Measurements from ENCODE around the gene CETP. TPM values are rescaled to one million over a fixed set of nuclear protein-coding genes. Genes with fewer than 3 reads are reported as not detected.

Gene CETP
- total RNA-seq, 4 donors from 2014 or later, result 0.55 TPM; not detected in 3

- intact Hi-C loops (cut with DNase I; ENCODE audit: low total_unique reads), result no loop called here
- WGBS, 2 donors (ENCODE audit: low coverage in 1 of 2), result 95% methylated on average over 16 of the region's 16 CpGs; no CpG with 5 or more reads in 1 of the 2 donors
- H3K9me3 ChIP-seq, result no peaks in the 10 kb centered on the region
Measured at GRCh38 chr16:57029161-57030160, 67.7 kb downstream of the CETP start.

DNA sequence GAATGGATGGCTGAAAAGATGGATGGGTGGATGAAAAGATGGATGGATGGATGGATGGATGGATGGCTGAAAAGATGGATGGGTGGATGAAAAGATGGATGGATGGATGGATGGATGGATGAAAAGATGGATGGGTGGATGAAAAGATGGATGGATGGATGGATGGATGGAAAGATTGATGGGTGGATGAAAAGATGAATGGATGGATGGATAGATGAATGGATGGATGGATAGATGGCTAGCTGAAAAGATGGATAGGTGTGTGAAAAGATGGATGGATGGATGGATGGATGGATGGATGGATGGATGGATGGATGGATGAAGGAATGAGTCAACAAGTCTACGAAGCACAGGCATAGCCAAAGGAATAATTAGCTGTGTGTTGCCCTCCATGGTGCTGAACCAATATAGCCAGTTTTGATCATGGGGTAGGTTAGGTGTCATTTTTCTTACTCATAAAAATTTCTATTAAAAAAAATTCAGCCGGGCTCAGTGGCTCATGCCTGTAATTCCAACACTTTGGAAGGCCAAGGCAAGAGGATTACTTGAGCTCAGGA, 68.7 kb downstream of the CETP start:
- no peak for TF ChIP-seq POLR2A (IDR thresholded peaks at IDR 0.05)
- TF ChIP-seq POLR2AphosphoS5 (IDR thresholded peaks at IDR 0.05), result no peak
- TF ChIP-seq EP300 (IDR thresholded peaks at IDR 0.05; ENCODE audit: low read depth), result no peak
- TF ChIP-seq, protein P1, sequence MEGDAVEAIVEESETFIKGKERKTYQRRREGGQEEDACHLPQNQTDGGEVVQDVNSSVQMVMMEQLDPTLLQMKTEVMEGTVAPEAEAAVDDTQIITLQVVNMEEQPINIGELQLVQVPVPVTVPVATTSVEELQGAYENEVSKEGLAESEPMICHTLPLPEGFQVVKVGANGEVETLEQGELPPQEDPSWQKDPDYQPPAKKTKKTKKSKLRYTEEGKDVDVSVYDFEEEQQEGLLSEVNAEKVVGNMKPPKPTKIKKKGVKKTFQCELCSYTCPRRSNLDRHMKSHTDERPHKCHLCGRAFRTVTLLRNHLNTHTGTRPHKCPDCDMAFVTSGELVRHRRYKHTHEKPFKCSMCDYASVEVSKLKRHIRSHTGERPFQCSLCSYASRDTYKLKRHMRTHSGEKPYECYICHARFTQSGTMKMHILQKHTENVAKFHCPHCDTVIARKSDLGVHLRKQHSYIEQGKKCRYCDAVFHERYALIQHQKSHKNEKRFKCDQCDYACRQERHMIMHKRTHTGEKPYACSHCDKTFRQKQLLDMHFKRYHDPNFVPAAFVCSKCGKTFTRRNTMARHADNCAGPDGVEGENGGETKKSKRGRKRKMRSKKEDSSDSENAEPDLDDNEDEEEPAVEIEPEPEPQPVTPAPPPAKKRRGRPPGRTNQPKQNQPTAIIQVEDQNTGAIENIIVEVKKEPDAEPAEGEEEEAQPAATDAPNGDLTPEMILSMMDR (IDR thresholded peaks at IDR 0.05), result no peak
- no peaks in the 10 kb centered on the region for H3K36me3 ChIP-seq
- in situ Hi-C loops (cut with MboI; ENCODE audit: low pct_ligation_motif_present in 1 of 4, low pct_unique_long_range_greater_than_20kb in 1 of 4, low sequenced_read_pairs in 3 of 4), result no loop called here
- WGBS, 2 donors (ENCODE audit: low coverage in 1 of 2), result 94 to 95% methylated on average over 2 of the region's 2 CpGs
- intact Hi-C loops (cut with DNase I; ENCODE audit: low total_unique reads), result no loop called here
- no peak for DNase-seq
- no peaks in the 10 kb centered on the region for H3K4me1 ChIP-seq
- H3K4me3 ChIP-seq, result no peak overlapping the region
- no peaks in the 10 kb centered on the region for H3K27me3 ChIP-seq
- H3K27ac ChIP-seq, result no peak overlapping the region
- H3K9me3 ChIP-seq, result no peaks in the 10 kb centered on the region

More at GRCh38 chr16:57029161-57030160, 67.7 kb downstream of the CETP start:
- H3K27me3 ChIP-seq, result no peaks in the 10 kb centered on the region
- no peak overlapping the region for H3K4me3 ChIP-seq
- no peak for DNase-seq
- in situ Hi-C loops (cut with MboI; ENCODE audit: low pct_ligation_motif_present in 1 of 4, low pct_unique_long_range_greater_than_20kb in 1 of 4, low sequenced_read_pairs in 3 of 4), result no loop called here
- TF ChIP-seq, protein P1 (IDR thresholded peaks at IDR 0.05), result no peak
- TF ChIP-seq POLR2AphosphoS5 (IDR thresholded peaks at IDR 0.05) (no peak), POLR2A (IDR thresholded peaks at IDR 0.05) (no peak), EP300 (IDR thresholded peaks at IDR 0.05; ENCODE audit: low read depth) (no peak)
- H3K4me1 ChIP-seq, result no peaks in the 10 kb centered on the region
- no peak overlapping the region for H3K27ac ChIP-seq
- H3K36me3 ChIP-seq, result no peaks in the 10 kb centered on the region

- Histone ChIP-seq H3K4me1 (no peaks in the 10 kb centered on the region), H3K27me3 (no peaks in the 10 kb centered on the region), H3K36me3 (no peaks in the 10 kb centered on the region), H3K9me3 (no peaks in the 10 kb centered on the region), H3K27ac (no peak overlapping the region), H3K4me3 (no peak overlapping the region)
- in situ Hi-C loops (cut with MboI; ENCODE audit: low pct_ligation_motif_present in 1 of 4, low pct_unique_long_range_greater_than_20kb in 1 of 4, low sequenced_read_pairs in 3 of 4), result no loop called here
- no peak for TF ChIP-seq POLR2A (IDR thresholded peaks at IDR 0.05)
- TF ChIP-seq, protein P1 (IDR thresholded peaks at IDR 0.05), result no peak
- no peak for TF ChIP-seq POLR2AphosphoS5 (IDR thresholded peaks at IDR 0.05)
- no peak for TF ChIP-seq EP300 (IDR thresholded peaks at IDR 0.05; ENCODE audit: low read depth)
- no peak for DNase-seq
- 87 to 98% methylated on average over 4 of the region's 4 CpGs for WGBS, 2 donors (ENCODE audit: low coverage in 1 of 2)
- intact Hi-C loops (cut with DNase I; ENCODE audit: low total_unique reads), result no loop called here
Measured at GRCh38 chr16:57031156-57031555, 69.4 kb downstream of the CETP start.

DNA sequence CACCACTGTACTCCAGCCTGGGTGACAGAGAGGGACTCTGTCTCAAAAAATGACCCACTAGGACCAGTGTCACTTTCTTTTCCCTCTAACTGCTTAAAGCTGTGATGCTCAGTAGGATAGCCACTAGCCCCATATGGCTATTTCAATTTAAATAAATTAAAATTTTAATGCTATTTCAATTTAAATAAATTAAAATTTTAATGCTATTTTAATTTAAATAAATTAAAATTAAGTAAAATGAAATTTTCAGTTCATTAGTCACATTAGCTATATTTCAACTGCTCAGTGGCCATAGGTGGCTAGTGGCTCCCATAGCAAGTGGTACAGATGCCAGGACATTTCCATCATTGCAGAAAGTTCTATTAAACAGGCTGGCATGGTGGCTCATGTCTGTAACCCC, 70.6 kb downstream of the CETP start:
- intact Hi-C loops (cut with DNase I; ENCODE audit: low total_unique reads), result no loop called here
- in situ Hi-C loops (cut with MboI; ENCODE audit: low pct_ligation_motif_present in 1 of 4, low pct_unique_long_range_greater_than_20kb in 1 of 4, low sequenced_read_pairs in 3 of 4), result no loop called here
- Histone ChIP-seq H3K4me1 (no peaks in the 10 kb centered on the region), H3K27me3 (no peaks in the 10 kb centered on the region), H3K4me3 (no peak overlapping the region), H3K27ac (no peak overlapping the region), H3K9me3 (no peaks in the 10 kb centered on the region), H3K36me3 (no peaks in the 10 kb centered on the region)
- no peak for TF ChIP-seq POLR2AphosphoS5 (IDR thresholded peaks at IDR 0.05)
- TF ChIP-seq POLR2A (IDR thresholded peaks at IDR 0.05), result no peak
- TF ChIP-seq EP300 (IDR thresholded peaks at IDR 0.05; ENCODE audit: low read depth), result no peak
- TF ChIP-seq, protein P1 (IDR thresholded peaks at IDR 0.05), result no peak
- no peak for DNase-seq
